GM21526 (cell line): Measurements from ENCODE around the gene RRAGD.
A peak's percentile ranks its signal among the peaks of the same experiment; 100 is the strongest.

Experiments used
- ATAC-seq: cut with Tn5 transposase; IDR thresholded peaks from one replicate; pipeline ENCODE4 v1.9.1; 2021; ENCODE audit warnings: moderate library complexity; ENCODE audit not compliant: unreplicated experiment, low FRiP score

Gene RRAGD, protein sequence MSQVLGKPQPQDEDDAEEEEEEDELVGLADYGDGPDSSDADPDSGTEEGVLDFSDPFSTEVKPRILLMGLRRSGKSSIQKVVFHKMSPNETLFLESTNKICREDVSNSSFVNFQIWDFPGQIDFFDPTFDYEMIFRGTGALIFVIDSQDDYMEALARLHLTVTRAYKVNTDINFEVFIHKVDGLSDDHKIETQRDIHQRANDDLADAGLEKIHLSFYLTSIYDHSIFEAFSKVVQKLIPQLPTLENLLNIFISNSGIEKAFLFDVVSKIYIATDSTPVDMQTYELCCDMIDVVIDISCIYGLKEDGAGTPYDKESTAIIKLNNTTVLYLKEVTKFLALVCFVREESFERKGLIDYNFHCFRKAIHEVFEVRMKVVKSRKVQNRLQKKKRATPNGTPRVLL

DNA sequence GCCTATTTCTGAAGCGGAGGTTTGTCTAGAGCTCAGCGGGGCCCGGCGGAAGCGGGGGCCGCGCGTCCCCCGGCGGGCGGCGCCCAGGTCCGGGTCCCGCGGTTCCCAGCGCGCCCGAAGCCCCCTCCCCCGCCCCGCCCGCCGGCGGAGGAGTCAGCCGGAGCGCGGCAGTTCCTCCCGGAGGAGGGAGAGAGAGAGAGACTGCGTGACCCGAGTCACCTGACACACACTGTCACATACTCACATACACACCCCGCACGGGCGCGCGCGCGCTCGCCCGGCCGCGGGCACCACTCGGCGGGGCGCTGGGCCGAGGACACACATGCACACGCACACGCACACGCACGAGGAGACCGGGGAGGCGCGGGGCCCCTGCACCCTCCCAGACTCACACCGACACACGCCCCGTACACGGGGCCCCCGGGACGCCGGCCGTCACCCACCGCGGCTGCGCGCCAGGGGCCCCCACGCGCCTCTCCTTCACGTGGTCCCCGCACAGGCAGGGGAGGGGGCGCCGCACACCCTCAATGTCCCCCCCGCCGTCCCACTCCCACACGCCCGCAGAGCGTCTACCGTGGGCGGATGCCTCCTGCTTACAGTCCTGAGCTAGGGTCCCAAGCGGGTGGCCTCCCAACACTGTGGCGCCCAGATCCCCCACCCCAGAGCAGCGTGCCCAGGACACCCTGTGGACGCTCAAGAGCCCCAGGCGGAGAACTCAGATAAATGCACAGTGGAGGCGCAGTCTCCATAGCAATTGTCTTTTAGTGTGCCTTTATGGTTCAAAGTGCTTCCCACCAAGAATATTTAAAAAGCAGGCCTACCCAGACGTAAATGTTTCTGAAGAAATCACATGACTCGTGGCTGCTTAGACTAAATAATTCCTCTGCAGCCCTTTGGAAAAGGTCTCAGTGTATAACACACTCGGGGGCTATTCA, at the start of gene RRAGD:
RRAGD (minus strand) TSS at position 203 of the 935 bp plus-strand sequence. CDS start 280 bp downstream, outside the sequence.
- ATAC-seq, result peak; percentile 75

DNA sequence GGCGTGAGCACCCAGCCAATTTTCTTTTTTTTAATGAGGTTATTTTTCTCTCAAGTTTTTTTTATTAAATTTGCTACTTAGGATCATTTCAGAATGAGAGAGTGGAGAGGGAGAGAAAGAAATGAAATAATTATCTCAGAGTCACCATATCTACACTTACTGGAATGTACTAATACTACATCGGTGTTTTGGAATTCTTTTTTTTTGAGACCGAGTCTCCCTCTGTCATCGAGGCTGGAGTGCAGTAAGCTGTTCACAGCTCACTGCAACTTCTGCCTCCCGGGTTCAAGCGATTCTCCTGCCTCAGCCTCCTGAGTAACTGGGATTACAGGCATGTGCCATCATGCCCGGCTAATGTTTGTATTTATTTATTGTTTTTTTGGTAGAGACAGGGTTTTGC, 48.6 kb upstream of the RRAGD start:
- ATAC-seq, result no peak

DNA sequence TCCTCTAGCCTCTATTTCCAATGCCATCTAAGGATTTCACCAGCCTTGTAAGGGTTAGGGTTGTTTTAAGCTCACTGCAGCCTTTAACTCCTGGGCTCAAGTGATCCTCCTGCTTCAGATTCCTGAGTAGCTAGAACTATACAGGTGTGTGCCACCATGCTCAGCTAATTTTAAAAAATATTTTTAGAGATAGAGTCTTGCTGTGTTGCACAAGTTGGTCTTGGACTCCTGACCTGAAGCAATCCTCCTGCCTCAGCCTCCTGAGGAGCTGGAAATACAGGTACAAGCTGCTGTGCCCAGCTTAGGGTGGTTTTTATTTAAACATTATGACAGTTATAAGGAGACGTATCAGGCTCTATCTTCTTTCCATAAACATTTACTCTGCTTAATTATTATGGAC, 47.4 kb upstream of the RRAGD start:
- ATAC-seq, result no peak

DNA sequence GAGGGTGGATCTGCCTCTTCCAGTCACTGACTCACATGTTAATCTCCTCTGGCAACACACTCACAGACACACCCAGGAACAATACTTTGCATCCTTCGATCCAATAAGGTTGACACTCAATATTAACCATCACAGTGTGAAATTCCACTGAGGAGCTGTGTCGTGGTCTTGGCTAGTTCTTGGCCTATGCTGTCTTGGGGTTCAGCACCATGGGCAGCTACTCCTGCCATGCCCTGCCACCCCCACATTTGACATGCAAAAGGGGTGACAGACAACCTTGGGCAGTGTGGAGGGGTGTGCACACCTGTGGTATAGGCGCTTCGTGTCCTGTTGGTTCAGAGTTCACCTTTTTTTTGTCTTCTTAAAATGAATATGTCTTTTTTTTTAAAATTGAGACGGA, 46.6 kb upstream of the RRAGD start:
- ATAC-seq, result no peak

DNA sequence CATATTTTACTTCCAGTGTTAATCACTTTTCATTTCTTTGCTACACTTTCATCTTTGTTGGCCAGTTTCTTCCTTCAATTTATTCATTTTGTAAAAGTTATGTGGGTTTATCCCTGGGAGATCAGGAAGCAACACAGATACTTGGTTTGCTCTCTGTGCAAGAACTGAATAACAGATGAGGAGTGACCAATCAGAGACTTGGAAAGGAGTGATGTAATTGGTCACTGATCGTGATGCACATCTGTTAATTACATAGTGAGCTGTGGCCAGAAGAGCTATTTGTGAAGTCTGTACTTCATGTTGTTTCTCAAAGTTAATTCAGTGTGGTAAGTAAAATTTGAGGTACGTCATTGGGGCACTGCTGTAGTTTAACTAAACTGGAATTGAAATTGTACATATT, 42.2 kb upstream of the RRAGD start:
- no peak for ATAC-seq

DNA sequence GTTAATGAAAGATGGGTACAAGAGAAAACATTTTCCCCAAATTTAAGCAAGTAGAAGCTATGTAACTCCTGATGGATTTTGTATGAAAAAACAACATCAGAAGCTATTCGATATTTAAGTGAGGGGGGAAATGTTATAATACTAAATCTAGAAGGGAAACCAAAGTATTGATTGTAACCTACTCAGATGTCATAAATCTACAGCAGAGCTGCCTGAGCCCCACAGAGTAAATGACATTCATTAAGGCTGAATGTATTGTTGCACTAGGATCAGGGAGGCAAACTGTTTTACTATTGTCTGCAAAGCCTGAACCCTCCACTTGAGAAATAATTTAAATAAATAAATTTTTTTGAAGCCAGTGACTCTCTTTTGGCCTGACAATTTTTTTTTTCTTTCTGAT, 40.2 kb upstream of the RRAGD start:
- ATAC-seq, result no peak

DNA sequence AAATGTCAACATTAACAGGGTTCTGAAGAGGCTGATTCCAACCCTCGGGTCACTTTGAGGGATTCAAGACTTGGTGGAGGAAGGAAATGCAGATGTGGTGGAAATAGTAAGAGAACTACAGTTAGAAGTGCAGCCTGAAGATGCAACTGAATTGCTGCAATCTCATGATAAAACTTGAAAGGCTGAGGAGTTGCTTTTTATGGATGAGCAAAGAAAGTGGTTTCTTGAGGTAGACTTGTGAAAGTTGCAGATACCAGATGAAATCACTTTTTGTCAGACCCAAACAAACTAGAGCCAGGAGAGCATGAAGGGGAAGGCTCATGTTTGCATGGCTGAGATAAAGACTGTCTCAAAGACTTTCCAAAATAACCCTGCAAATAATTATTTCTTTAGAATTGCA, 37.1 kb upstream of the RRAGD start:
- no peak for ATAC-seq

DNA sequence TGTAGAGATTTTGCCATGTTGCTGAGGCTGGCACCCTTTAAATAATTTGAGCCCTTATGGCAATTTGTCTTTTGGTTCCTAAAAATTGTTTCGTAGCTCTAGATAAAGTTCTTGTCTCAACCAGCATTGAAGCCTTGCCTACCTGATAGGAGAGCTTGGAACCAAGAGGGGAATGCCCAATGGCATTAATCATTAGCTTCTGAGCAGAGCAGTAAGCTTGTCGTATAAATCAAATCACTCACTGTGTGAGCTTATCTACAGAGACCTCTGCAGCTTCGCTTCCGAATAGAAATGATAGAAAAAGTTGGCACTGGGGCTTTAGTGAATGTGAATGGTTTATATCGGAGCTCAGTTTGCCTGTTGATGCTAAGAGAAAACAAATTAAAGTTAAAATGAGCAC, 31.6 kb upstream of the RRAGD start:
- no peak for ATAC-seq

DNA sequence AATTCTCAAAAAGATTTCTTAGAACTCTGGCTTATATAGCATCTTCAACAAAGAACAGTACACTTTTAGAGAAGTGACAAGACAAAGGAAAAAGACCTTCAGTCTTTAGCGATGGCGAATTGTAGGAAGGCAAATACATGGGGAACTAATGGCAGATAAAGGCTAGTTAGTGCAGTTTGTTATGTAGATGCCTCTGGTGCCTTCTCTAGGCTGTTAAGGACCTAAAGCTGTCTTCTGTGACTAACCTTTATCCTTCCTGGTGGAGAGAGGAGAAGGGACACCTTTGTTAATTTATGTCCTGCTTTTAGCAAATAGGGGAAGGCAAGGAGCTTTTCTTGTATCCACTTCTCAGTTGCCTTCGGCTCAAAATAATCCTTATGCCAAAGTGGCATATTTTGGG, 28.1 kb upstream of the RRAGD start:
- no peak for ATAC-seq

DNA sequence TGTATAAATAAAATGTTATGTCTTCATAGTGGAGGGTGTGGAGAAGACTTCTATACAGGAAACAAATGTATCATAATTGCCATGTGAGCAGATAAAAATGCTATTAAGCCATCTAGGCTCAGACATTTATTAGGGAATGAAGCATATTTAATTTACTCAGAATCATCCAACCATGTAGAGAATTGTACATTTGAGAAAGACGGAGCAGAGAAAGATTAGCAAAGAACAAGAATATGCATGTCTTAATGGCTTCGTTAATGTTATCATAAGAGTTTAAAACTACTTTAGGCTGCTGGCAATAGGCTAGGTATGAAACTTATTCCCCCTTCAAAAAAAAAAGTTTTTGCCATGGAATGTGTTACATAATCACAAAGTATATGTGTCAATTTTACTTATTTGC, 26.9 kb upstream of the RRAGD start:
- no peak for ATAC-seq

DNA sequence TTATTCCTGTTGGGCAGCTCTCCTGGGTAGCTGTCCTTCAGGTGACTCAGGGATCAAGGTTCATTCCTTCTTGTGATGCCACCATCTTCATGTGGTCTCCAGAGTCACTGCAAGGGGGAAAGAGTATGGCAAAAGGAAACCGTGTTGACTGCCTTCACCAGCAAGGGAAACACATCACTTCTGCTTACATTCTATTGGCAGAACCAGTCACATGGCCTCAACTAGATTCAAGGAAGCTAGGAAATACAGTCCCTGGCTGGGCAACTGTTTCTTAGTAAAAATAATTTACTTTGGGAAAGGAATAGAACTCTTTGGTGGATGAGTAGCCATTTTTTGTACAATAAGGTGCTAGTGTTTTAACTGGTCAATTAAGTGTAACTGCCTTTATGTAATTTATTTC, 26.2 kb upstream of the RRAGD start:
- no peak for ATAC-seq

DNA sequence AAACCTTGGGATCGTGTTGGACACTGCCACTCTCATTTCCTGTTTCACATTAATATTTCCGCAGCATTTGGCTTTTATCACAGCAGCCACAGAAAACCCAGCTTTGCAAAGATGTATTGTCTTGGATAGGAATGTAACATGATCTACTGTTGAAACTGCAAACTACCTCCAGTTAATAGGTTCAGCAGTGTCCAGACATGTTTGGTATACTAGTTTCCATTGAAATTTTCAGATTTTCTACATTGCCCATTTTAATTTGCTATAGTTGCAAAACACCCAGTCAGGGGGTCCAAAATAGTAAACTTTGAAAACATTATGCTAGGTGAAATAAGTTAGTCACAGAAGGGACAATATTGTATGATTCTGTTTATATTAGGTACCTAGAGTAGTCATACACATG, 24.2 kb upstream of the RRAGD start:
- no peak for ATAC-seq

DNA sequence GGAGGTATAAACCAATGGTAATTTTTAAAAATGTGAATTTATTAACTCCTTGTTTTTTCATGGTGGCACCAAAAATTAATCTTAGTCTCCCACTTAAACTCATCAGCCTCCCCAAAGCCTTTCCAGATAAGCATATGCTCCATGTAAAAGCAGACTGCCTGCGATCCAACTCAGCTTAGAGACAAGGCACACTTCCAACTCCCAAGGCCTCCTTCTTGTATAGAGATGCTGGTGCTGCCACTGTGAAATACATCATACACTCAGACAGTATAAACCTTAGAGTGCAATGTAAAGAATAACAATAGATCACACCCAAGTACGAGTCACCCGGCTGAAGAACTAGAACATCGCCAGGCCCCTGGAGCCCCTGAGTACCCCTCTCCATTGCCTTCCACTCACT, 22.9 kb upstream of the RRAGD start:
- ATAC-seq, result no peak

DNA sequence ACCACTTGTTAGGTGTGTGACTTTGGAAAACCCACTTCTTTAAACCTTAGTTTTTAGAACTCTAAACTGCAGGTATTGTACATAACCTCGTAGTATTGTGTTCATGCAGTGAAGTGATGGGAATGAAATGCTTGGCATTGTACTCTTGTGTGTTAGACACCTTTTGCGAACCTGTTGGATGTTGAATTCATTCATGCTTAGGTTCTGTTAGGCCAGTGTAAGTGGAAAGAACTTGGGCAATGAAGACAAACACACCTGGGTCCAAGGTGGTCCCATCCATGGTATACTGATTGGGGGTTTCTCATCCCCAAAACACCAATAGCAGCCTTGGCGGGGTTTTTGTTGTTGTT, 22.1 kb upstream of the RRAGD start:
- no peak for ATAC-seq

DNA sequence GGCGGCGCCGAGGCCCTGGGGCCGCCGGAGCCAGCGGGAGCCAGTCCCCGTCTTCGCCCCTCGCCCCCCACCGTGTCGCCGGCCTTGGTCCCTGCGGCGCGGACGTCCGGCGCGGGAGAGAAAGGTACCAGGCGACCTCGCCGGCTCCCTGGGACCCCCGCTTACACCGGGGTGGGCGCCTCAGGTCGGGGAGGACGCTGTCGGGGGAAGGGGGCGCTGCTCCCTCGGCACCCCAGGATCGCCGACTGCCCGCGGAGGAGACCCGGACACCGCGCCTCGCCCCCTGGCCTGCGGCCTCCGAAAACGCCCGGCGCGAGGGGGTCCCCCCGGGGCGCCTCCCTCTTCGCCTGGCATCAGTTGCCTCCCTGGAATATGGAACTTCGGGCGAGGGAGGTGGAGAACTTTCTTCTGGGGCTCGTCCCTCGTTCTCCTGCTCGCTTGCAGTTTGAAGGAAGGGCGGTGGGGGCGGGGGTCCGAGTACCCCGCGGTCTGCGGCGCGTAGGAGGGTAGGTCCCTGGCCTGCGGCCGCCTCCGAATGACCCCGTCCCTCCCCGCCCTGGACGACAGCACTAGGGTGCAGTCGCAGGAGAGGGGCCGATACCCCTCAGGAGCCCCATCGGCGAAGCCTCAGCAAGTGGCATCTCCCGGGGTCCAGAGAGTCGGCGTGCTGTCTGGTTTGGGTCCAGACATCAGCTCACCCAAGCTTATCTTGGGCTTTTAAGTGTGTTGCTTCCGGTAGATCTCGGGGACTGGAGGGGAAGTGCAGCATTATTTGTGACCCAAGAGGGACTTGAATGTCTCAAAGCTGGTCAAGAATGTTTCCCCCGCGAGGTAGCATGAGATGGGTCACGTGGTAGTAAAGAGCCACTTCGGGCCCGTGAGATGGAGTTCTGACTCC, 21.4 kb upstream of the RRAGD start:
- ATAC-seq, result peak; percentile 31

DNA sequence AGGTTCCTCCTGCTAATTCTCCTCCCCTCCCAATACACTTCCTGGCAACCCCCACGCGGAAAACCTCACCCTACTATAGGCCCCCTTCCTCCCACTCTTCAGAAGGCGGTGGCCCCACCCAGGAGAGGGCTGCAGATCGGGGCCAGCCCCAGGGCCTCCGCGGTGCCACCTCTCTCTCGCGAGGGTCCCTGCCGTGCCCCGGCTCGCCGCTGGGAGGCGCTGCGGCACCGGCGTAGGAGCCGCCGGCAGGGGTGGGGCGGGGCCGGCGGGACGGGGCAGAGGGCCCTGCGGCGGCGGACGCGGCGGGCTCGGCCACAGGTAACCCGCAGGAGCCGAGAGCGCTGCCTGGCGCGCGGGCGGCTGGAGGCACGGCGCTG, 20.8 kb upstream of the RRAGD start, which contains the start of gene ANKRD6:
ANKRD6 (plus strand) TSS at position 278 of the 377 bp plus-strand sequence. CDS start 133,825 bp downstream, outside the sequence.
- ATAC-seq, result peak; percentile 90

DNA sequence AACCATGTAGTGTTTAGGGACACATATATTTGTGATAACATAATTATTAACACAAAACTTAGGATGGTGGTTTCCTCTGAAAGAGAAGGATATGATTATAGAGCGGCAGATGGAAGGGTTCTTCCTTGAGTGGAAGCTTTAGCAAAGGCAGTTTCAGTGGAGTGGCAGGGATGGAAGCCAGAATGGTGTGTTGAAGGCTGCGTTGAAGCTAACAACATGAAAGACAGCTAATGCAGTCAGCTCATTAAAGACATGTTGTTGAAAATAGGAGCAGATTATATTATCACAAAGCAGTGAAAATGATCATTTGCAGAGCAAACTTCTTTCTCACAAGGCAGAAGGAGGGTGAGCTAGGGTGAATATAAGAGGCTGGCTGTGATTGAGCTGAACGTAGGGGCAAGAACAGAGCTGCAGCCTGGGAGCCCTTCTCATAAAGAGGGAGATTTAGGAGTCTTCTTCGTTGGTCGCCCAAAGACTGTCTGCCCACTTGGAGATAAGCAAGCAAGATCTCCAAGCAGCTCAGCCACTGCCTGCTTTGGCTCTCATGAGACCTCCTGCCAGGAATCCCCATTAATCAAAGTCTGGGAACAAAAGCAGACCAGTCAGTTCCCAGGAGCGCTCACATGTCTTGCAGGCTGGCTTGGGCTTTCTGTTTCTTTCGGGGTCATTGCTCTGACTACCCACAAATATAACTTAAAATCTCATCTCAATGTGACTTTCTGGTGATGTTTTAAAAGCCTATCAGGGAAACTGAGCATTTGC, 18.3 kb upstream of the RRAGD start:
- no peak for ATAC-seq

DNA sequence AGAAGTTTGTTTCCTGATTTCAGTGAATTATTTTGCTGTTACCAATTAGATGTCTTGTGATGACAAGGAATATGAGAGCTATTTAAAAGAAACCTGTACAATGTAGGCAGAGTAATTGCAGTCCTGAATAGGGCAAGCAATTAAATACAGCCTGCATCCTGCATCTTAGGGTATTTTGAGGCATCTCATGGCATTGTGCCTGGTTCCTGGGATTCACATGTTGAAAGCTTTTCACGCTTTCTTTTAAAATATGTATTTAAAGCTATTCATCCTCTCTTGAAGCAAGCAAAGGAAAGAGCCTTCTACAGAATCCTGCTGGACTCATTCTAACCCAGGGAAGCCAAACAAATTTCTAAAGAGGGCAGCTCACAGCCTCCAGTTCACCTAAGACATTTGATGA, 4.7 kb upstream of the RRAGD start:
- ATAC-seq, result no peak

DNA sequence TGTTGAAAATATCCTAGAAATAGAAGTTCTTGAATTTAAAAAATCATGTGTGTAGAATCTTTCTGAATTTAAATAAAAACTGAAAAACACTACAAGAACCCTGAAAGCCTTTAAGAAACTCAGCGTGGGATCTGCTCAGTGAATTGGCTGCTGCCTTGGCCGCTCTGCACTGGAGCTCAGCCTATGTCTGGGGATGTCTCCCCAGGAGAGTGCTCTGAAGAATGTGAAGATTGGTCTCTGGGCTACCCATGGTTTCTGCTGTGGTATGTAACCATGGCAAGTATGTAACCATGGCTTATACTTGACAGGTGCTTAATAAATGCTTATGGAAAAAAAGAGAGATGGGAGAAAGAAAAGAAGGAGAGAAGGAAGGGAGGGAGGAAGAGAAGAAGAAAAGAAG, 3.1 kb upstream of the RRAGD start:
- no peak for ATAC-seq

DNA sequence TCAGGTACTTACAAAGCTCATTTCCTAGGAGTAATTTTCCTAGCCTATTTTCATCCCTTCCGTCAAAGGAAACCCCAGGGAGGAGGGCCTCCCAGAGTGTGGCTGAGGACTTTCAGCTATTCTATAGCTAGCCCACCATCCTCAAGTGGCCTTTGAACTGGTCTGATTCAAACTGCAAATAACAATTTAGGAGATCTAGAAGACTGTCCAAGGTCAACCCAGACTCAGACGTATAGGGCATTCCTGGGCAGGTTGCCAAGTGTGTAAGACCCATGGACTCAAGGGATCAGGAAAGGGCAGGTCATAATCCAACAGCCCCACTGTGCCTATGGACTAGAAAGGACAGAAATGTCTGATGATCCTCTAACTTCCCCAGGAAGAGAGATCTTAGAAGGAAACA, 2.1 kb upstream of the RRAGD start:
- ATAC-seq, result no peak
